DMS153 (cell line): Measurements from ENCODE around the gene TCF25.
A peak's percentile ranks its signal among the peaks of the same experiment; 100 is the strongest.
"Not testable (repeated sequence)": the region's sequence is repeated elsewhere in the genome, so short reads cannot be mapped to it uniquely, and the experiment has no call there.

Experiments
- DNase-seq: peaks from one replicate; lab custom pipeline; 2025; lab: John Stamatoyannopoulos, UW

TCF25 gene

DNA sequence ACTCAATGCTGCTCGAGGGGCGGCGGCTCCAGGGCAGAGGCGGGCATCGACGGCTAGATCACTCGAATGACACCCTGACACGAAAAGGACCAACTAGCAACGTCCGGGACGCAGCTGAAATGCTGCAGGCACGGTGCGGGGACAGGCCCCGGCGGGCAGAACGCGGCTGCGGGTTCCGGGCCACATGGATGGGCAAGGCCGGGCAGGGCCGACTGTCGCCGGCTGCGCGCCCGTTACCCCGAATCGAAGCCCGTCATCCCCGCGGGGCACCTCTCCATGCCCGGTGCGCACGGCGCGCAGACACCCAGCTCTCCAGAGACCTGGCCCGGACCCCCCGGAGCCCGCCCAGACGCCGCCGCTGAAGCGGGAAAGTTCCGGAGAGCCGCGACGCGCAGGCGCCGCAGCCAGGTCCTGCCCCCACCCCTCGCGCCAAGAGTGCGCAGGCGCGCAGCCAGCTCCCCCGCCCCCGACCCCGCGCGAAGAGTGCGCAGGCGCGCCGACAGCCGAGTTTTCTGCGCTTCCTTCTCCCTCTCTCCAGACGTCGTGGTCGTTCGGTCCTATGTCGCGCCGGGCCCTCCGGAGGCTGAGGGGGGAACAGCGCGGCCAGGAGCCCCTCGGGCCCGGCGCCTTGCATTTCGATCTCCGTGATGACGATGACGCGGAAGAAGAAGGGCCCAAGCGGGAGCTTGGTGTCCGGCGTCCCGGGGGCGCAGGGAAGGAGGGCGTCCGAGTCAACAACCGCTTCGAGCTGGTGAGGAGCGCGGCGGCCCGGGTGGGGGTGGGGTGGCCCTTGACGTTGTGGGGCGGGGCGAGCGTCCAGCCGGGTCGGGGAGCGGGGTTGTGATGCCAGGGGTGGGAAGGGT lies at the start of gene TCF25:
TSS of gene TCF25 (plus strand) at position 484 of the 863 bp plus-strand sequence. CDS start at position 560, 76 bp downstream.
- DNase-seq = peak; percentile 71

GRCh38 chr16:89823824-89824148 lies 49.6 kb upstream of the TCF25 start:
- peak; percentile 39 for DNase-seq

- no peak for DNase-seq
Observed at GRCh38 chr16:89826531-89827382, 46.6 kb upstream of the TCF25 start.

DNA sequence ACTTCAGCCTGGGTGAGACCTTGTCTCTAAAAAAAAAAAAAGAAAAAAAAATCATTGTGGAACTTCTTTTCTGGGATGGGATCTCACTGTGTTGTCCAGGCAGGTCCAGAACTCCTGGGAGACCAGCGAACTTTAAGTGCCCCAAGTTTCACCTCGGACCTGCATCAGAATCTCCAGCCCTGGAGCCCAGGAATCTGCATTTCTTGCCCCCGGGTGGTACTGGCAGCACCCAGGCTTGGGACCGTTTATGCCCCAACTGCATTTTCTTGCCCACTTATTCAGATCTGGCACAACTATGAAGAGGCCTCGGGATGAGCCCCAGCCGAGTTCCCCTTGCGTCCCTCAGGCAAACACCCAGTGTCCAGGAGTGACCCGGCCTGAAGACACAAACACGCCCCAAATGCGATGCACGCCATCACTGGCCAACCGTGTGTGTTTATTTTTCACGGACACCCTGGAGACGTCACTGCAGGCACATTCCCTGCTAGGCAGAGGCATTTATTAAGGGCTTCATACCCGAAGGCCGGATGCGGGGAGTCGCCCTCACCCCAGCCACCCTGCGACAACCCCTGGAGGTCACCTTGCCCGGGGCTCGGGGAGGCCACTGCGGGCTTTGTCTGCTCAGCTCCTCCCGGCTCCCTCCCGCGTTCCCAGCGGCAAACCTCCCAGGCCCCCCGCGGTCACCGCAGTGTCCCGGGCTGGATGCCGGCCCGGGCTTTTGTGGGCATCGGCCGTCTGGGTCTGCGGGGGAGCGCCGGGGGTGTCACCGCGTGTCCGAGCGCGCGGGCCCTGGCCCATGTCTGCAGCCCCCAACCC lies 45.8 kb upstream of the TCF25 start:
- peak; percentile 24 for DNase-seq

DNA sequence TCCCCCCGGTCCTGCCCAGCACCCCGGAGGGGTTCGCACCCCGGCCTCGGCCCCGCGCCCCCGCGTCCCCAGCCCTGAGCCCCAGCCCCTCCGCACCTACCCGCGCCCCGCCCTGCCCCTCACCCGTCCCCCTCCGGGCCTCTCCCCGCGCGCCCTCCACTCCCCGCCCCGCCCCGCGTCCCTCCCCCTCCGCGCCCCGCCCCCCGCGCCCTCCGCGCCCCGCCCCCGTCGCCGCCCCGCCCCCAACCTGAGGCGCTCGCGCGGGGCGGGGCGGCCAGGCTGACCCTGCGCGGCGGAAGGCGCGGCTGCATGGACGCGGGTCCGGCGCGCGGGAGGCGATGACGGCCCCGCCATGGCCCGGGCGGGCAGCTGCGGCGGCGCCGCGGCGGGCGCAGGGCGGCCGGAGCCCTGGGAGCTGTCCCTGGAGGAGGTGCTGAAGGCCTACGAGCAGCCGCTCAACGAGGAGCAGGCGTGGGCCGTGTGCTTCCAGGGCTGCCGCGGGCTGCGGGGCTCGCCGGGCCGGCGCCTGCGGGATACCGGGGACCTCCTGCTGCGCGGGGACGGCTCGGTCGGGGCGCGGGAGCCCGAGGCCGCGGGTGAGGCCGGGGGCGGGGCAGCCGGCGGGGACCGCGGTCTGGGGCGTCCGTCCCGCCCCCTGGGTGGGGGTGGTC lies 45.1 kb upstream of the TCF25 start, which contains the start of gene SPIRE2:
TSS of gene SPIRE2 (plus strand) at position 277 of the 671 bp plus-strand sequence. CDS start at position 353, 76 bp downstream.
- DNase-seq = no peak

GRCh38 chr16:89828870-89829629 lies 44.3 kb upstream of the TCF25 start:
- DNase-seq = no peak

DNA sequence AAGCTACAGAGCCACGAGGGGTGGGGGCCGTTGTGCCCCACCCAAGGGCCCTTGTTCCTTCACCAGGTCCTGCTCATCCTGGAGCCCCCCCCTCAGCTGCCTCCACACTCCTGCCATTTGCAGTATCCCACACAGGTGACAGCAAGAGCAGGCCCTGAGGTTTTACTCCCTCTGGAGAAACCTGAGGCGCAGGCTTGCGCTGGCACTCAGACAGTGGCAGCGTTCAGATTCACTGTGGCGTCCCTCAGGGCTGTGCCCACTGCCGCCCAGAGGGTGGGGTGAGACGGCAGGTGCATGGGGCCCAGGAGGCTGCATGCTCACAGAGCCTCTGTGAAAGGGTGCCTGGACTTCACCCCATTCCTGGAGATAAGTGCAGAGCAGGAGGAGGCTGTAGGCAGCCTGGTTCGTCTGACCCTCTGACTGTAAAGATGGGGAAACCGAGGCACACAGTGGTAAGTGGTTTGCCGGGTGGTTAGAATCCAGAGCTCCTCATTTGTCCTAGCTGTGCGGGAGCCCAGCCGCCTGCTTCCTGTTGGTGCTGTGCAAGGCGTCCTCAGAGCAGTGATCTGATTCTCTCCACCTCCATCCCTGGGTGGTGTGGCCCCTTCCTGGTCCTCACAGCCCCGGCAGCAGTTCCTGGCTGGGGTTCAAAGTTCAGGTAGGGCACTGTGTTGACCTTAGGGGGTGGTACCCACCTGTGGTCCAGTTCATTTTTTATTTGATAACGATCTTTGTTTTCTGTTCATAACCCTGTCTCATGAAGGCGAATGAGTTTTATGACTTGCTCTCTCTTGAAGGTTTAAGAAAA lies 43.6 kb upstream of the TCF25 start:
- DNase-seq = no peak

DNA sequence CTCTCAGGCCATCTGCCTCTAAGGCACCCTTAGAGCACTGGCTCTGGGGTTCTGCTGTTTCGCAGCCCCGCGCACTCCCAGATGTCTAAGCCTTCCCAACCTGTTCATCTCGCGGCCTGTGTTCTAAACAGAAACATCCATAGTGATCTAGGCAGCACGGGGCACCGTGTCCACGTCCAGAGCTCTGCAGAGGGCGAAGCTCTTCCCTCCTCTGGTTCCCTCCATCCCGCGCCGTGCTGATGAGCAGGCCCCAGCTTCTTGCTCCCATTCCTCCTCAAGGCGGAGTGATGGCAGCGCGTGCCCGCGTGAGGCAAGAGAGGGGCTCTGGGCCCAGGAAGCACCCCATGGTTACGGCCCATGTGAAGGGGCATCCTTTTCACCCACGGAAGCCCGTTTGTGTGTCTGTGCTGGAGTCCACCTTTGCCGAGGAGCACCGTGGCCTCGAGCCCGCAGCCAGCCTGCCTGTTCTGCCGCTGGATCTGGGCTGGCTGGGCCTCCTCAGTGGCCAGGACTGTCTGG lies 41.5 kb upstream of the TCF25 start:
- DNase-seq = no peak

GRCh38 chr16:89833664-89834363 lies 39.6 kb upstream of the TCF25 start:
- DNase-seq = not testable (repeated sequence)

DNA sequence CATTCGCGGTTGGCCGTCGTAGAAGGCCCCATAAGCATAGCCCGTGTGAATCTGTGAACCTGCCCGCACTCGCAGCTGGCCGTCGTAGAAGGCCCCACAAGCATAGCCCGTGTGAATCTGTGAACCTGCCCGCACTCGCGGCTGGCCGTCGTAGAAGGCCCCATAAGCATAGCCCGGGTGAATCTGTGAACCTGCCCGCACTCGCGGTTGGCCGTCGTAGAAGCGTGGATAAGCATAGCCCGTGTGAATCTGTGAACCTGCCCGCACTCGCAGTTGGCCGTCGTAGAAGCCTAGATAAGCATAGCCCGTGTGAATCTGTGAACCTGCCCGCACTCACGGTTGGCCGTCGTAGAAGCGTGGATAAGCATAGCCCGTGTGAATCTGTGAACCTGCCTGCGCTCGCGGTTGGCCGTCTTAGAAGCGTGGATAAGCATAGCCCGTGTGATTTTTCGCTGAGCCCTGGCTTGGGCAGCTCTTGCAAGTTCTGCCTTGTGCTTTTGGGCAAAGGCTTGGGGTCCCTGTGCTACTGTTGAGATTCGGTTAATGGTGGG lies 38.5 kb upstream of the TCF25 start:
- DNase-seq = not testable (repeated sequence)

GRCh38 chr16:89836484-89836883 lies 36.9 kb upstream of the TCF25 start:
- DNase-seq = not testable (repeated sequence)

GRCh38 chr16:89837014-89837546 lies 36.3 kb upstream of the TCF25 start:
- DNase-seq = no peak

DNA sequence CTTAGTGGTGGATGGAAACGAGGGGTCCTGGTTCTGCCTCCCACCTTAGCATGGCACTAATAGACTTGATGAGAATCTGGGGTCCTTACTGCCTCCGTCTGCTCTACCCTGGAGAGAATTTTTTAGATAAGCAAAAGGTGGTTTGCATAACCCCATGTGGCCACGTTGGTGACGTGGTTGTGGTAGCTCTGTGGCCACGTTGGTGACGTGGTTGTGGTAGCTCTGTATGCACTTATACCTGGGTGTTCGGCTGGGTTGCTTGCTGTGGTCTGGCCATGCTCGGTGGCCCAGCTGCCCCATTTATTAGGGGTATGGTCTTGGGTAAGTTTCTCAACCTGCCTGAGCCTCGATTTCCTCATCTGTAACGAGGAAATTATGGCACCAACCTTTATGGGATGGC lies 32.1 kb upstream of the TCF25 start:
- no peak for DNase-seq

DNA sequence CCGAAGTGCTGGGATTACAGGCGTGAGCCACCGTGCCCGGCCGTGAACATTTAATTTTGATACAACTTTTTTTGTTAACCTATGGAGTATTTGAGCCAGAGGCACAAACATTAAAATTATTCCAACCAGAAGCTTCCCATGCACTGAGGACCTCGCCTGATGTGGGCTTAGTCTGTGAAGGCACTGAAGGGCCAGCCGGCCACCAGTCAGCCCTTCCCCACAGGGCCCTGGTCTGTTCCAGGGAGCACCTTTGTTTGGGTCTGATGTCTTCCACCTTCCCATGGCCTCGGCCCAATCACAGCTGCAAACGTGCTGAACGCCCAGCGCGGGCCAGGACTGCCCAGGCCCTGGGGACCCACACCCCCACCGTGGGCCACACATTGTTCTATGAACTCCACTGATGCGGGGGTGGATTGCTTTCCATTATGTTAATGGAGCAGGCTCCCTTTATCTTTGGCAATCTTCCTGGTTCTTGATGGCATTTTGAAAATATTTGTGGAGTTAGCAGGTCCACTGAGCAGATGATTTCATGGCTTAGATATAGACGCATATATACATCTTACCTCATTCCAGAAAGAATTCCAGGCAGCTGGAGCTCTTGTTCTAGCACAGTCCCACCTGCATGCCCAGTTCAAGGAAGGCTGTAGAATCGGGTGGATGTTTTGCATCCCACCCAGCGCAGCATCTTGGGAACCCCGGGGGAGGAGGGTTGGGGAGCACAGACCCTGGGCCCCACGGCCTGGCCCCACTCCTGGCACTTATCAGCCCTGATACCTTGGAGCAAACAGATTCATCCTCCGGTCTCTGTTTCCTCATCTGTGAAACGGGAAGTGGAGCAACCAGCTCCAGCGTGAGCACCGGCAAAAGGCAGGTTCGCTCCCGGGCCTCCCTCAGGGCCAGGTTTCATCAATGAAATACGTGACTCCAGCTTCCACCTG lies 30.7 kb upstream of the TCF25 start:
- no peak for DNase-seq

DNA sequence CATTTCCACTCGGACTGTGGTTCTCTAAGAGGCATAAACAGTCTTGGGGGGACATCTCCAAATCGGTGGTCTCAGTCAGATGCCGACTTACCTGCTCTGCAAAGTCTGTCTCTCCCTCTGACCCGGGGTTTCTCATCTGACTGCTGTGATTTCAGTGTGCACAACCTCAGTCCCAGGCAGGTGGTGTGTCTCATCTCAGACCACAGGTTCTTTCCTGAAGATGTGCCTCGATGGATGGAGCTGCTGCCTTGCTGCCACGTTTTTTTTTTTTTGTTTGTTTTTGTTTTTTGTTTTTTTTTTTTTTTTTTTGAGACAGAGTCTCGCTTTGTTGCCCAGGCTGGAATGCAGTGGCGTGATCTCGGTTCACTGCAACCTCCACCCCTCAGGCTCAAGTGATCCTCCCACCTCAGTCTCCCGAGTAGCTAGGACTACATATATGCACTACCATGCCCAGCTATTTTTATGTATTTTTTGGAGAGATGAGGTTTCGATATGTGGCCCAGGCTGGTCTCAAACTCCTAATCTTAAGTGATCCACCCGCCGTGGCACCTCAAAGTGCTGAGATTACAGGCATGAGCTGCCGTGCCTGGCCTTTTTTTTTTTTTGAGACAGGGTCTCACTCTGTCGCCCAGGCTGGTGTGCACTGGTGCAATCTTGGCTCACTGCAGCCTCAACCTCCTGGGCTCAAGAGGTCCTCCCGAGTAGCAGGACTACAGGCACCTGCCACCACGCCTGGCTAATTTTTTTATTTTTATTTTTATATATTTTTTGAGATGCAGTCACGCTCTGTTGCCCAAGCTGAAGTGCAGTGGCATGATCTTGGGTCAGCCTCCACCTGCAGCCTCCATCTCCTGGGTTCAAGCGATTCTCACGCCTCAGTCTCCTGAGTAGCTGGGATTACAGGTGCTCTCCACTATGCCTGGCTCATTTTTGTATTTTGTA lies 29.7 kb upstream of the TCF25 start:
- no peak for DNase-seq

- DNase-seq = no peak
Observed at GRCh38 chr16:89844739-89845339, 28.6 kb upstream of the TCF25 start.
